ENCODE measurements around the gene IKZF1. TPM values are rescaled to one million over a fixed set of nuclear protein-coding genes. Genes with fewer than 3 reads are reported as not detected.

Gene IKZF1
- total RNA-seq, 1 donor from 2014 or later, result under 0.01 TPM

DNA sequence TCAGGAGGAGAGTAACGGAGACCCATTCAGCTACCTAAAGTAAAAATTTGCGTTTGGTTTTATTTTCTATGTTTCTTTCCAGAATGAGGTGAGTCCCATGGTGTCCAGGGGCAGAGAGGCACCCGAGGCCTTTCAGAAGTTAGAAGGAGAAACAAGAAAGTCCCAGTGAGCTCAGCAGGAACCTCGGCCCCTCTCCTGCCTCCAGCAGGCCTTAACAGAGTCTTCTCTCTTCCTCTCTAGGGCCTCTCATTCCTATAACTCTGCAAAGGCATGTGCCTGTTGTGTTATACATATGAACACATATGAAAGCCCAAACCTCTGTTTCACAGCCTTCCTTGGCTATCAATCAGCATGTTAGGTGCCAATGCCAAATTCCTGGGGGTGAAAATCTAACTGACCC lies 20.8 kb upstream of the IKZF1 start:
- DNase-seq (ENCODE audit: low read depth, low spot score), result no peak

DNA sequence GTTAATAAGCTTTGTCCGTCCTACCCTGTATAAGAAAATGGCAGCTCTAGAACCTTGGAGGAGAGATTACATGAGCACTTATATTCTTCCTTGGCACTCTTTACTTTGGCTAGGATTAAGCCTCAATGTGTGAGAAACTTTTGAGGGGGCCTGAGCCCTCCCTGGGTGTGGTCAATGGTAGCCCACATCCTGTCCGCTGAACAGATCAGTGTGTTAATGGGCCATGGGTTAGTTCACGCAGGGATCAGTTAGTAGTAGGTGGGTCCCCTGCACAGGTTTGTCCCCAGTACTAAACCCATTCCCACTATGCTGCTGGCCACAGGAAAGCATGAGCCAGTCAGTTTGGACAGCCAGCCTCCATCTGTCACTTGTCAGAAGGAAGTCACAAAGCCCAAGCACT lies 20.2 kb upstream of the IKZF1 start:
- DNase-seq (ENCODE audit: low read depth, low spot score), result no peak

DNA sequence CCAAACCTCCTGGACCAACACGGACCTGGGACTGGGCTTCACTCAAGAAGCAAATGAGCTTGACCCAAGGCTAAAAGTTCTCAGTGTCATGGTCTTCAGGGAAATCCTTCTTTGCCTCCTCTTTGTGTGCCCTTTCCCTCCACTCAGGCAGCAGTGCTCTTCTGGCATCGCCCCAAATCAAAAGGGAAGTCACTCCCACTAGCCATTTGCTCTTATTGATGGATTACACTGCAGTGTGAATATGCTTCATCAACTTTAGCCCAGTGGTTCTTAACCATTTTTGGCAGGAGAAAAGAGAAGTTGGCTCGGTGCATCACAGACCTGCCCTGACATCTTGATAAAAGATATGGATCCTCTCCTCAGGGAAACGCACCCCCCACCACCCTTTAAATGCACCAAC lies 19.2 kb upstream of the IKZF1 start:
- DNase-seq (ENCODE audit: low read depth, low spot score), result no peak

- no peak for DNase-seq (ENCODE audit: low read depth, low spot score)
Observed at GRCh38 chr7:50287129-50287528, 17.4 kb upstream of the IKZF1 start.

DNA sequence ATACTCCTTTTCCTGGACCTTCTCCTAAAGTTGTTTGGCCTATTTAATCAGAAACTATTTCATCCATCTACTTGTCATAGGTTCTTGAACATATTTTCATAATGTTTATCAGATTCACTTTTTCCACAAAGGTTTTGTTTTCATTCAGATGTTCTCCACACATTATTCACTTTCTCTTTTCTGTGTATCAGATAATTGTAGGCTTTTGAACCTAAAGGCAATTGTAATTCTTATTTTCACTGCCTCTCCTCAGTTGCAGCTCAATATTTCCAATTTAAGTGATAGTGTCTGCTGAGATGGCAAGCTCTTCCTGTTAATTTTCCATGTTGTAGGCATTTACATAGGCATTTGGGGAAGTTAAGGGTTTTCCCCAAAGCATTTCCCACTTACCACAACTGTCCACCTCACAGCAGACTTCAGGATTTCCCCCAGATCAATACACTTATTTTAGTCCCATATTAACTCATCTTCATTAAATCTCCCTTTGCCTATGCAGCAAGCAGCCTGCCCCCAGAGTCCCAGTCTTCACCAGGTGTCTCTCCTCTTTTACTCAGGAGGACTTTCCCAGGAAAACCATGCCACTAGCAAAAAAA lies 12.3 kb upstream of the IKZF1 start:
- no peak for DNase-seq (ENCODE audit: low read depth, low spot score)

DNA sequence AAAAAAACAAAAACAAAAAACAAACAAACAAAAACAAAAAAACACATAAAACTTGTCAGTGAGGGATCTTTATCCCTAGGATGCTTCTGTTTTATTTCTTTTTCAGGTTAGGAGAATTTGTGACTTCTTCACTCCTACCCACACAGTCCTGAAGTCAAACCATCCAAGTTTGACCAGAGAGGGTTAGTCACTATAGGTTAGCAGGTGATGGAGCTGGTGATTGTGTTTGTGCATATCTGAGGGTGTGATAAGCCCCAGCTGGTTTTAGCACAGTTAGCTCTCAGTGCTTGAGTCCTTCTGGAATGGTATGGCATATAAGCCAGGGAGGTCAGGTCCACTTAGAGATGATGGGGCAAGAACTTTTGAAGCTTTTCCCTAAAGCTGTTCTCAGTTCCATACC lies 11.8 kb upstream of the IKZF1 start:
- DNase-seq (ENCODE audit: low read depth, low spot score), result no peak

DNA sequence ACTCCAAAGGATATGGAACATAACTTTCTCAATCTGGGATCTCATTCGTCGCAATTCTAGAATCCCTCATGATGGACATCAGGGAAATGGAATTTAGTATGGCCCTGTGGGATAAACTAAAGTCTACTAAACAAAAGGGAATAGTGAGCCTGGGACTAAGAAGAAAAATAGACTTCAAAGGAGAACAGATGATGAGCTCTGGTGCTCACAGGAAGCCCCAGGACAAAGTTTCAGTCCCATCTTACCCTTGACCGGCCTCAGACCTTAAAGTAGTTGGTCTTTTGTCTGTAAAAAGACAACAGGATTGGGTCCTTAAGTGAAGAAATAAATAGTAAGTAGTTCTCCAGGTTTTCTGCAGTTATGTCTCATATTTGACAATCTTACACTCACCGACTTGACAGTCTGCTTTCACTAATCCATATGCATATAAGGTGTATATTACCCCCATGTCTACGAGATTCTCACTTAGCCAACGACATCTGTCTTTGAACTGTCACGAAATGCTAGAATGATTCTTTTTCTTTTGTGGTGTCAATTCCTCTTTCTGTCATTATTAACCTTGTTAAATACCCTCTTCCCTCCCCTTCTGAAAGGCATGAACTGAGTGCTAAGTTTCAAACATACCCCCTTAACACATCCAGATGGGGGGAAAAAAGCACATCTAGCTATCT lies 10.9 kb upstream of the IKZF1 start:
- no peak for DNase-seq (ENCODE audit: low read depth, low spot score)

GRCh38 chr7:50295133-50295532 lies 9.4 kb upstream of the IKZF1 start:
- no peak for DNase-seq (ENCODE audit: low read depth, low spot score)

DNA sequence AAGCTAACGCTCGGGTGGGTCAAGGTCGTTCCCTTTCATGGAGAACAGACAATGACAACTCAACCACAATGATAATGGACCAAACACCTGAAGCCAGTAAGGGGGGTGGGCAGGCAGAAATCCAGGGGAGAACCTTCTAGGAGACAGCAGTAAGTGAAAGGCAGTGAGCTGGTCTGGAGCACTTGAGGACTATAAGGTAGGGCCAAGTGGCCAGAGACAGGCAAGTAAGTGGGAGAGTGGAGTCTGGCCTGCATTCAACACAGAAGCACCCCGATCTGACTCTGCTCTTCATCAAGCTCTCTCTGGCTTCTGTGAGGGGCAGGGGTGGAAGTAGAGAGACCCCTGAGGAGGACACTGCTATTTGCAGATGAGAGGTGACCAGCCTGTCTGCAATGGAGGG lies 7.7 kb upstream of the IKZF1 start:
- DNase-seq (ENCODE audit: low read depth, low spot score), result no peak

DNA sequence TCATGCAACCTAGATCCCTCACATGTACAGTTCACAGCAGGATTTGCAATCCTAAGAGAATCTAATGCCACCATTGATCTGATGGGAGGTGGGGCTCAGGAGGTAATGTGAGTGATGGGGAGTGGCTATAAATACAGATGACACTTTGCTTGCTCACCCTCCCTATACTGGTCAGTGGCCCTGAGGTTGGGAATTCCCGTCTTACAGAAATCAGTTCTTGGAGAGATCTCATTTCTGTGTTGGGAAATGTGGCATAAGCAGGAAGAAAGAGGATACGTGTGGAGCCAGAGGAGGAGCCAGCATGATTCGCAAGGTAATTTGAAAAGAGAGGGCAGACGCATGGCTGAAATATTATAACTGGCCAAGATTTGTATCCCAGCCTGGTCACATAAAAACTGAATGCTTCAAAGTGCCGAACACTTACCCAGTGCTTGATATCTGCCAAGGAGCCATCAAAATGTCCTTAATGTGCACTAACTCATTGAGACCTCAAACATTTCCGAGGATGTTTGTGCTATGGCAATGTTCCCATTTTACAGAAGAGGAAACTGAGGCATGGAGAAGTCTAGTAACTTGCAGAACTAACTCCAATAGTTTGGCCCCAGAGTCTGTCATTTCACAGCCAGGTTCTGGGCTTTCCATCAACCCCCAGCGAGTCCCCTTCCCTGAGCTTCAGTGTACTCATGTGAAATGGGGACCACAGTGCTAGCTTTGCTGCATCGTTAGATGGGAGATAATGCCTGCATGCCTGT lies 5.5 kb upstream of the IKZF1 start:
- DNase-seq (ENCODE audit: low read depth, low spot score), result no peak

- no peak for DNase-seq (ENCODE audit: low read depth, low spot score)
Observed at GRCh38 chr7:50300336-50300735, 4.2 kb upstream of the IKZF1 start.

- no peak for DNase-seq (ENCODE audit: low read depth, low spot score)
Observed at GRCh38 chr7:50302486-50303334, 1.8 kb upstream of the IKZF1 start.

DNA sequence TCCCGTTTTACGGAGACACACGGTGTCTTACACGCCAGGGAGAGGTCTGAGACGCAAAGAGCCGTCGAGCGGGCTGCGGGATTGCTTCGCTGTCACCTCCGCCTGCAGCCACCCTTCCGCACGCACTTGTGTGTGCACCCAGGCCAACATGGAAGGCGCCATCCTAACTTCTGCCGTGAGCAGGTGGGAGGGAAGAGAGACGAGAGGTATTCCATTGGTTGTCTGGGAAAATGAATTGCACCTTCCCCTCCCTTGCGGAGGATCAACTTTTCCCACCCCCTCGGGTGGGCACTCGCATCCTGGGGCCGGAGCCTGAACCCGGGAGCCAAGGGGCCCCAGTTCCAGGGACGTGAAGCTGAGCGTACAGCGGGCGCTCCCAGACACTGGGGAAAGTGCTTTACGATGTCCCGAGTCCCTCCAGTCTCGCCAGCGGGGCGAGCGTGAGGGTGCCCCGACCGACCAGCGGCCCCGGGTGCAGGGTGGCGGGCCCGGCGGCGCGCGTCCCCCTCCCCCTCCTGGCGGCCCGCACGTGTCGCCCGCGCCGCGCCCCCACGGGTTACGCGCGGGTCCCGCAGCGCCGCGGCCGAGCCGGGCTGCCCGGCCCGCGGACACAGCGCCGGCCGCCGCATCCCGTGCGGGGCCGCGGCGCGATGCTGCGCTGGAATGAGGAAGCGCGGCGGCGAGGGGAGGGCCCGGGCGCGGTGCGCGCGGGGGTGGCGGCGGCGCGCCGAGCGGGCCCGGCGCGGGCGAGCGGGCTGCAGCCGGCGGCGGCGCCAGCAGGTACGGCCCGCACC lies 984 bp upstream of the IKZF1 start:
- no peak for DNase-seq (ENCODE audit: low read depth, low spot score)

GRCh38 chr7:50304911-50305582 lies 531 bp downstream of the IKZF1 start:
- no peak for DNase-seq (ENCODE audit: low read depth, low spot score)

DNA sequence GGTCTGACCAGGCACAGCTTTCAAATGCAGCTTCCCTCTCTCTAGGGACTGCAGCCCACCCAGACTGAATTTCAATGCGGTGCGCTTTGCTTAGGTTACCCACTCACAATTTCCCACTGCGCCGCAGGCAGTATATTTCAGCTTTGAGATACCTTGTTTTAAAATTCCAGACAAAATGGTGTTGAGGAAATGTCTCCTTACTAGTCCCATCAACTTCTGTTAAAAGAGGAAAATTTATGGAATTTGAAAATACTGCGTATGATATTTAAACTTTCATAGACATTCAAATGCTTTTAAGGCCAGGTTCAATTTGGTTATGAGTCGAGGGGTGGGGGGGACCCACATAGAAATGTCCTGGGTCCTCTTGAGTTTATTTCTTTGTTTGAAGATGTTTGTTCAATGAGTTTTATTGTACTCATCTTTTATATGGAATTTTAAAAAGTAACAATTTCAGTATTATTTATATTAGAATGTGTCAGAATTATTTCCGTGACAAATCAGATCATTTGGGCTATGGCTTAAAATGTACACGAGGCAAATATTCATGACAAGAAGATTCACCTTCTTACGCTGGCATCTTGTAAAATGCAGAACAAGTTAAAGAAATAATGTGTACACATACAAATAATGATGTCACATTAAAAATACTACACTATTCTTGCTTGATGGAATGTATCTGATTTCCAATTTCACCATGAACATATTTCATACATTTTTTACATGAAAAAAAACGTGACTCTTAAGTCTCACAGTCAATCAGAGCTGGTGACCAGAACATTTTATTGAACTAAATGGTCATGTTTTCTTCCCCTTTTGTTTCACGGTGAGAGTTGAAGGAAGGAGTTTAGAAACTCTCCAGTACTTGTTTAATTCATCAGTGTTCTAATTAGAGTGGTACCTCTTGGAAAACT lies 1.3 kb downstream of the IKZF1 start:
- DNase-seq (ENCODE audit: low read depth, low spot score), result no peak

DNA sequence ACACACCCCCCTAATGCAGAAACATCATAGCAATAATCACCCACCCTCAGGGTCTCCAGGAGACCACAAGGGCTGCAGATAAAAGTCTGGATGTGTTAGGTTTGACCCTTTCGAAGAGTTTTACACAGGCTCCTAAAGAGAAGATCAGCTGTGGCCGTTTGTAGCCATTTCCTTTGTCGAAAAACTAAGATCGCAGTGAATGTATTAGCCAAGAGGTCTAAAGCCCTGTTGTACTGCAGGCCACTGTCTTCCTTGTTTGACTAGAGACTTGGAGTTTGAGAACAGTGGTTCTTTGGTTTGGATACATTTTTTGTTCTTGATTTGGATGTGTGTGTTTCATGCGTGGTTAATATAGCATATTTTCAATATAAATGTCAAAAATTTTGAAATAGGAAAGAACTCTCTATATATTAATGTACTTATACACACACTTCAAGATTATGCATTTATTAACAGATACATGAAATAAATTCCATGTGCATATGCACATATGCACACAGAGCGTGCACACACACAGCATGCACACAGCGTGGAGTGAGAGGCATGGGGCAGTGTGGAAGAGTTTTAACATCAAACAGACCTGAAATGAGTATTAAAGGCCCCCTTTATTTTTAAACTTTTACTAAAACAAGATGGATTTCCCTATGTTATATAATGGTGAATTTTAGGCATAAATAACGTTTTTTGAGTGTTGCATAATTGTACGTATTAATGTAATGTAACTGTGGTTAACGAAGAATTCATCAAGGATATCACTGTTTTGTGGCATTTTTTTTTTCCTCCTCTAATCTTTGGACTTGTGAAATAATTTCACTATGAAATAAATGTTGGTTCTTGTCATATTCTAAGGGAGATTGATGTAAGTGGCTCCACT lies 2.2 kb downstream of the IKZF1 start:
- DNase-seq (ENCODE audit: low read depth, low spot score), result no peak

DNA sequence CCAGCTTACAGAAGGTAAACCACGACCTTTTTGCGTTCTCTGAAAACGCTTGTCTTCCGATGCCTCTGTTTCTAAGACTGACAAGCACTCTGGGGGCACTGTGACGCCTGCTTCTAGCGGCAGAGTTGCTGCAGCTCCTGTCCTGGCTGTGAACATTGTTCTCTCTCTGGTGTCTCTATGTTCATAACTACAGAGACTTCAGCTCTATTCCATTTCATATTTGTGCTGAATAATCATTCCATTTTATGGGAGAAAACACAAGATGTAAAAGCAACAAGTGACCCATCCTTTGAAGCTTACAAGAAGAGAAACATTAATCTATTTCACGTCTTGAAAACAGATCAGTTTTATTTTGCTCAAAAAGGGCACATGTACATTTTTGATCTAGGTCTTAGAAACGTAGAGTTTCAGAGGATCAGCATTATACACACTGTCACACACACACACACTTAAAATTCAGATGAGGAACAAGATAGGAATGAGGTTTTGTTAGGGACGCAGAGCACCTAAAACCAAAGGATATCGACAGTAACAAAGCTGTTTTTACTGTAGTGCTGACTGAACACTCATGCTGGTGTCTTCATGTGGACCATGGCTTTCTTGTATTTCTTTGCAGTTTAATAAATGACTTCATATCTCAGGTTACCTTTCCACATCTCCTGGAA lies 3.0 kb downstream of the IKZF1 start:
- DNase-seq (ENCODE audit: low read depth, low spot score), result no peak

DNA sequence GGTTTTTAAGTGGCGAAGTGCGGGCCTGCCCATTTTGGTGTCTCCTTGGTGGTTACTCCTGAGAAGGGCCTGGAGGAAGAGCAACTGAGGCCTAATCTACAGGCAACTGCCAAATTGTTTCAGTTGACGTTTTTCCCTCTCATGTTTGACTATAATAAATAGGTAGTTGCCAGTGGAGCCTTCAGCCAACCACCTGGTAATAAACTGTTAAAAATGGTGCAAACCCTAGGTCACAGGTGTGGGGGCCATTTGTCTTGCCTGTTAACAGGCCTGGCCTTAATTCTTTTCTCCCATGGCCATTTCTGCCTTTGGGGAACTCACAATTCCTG lies 3.7 kb downstream of the IKZF1 start:
- no peak for DNase-seq (ENCODE audit: low read depth, low spot score)

Data from pulmonary artery endothelial cell (primary cell).